ENCODE measurements around the gene LTB4R2.

- TF ChIP-seq EZH2 (optimal IDR thresholded peaks at IDR 0.05; ENCODE audit: low read depth, low read length) (no peak), EZH2phosphoT487 (IDR thresholded peaks at IDR 0.05; ENCODE audit: low read length) (no peak)
Observed at GRCh38 chr14:24324024-24324423, 14.1 kb downstream of the LTB4R2 start.

Measured in MM.1S (cell line).